HCT116 (cell line): ENCODE data around the gene KLHDC8B. TPM values are rescaled to one million over a fixed set of nuclear protein-coding genes. Genes with fewer than 3 reads are reported as not detected.

ENCODE experiments used
- ATAC-seq: fragments of 200-7000 bp; cut with Tn5 transposase; 2 replicates; pipeline ENCODE4 v1.9.1; 2020; ENCODE audit warnings: mild to moderate bottlenecking, moderate library complexity
- BruUV-seq: library from RNA; stranded (reverse); fragments of 400-500 nt; replicated peaks from 2 replicates; lab custom pipeline; 2021; lab: Mats Ljungman, UMichigan
- CTCF ChIA-PET: fragments of 300-600 bp; sonication (Branson Sonifier 250); formaldehyde crosslinking; loops from one replicate; lab custom pipeline; 2021; ENCODE audit warnings: antibody characterized with exemption; lab: Charles Lee
- POLR2A ChIA-PET: fragments of 300-600, 350-600 bp; sonication (Branson Sonifier 250); formaldehyde crosslinking; loops from one replicate; lab custom pipeline; 2021; ENCODE audit warnings: antibody characterized with exemption; lab: Charles Lee
- RAD21 ChIA-PET, 2 experiments: fragments of 300-600 bp; sonication (Branson Sonifier 250); formaldehyde crosslinking; loops; one replicate each; lab custom pipeline; 2023; ENCODE audit warnings: low total read pairs in 2 of 2; ENCODE audit not compliant: uncharacterized antibody in 2 of 2, unreplicated experiment in 2 of 2, low non-redundant PET in 1 of 2; lab: Charles Lee
- DNase-seq: peaks from one replicate; pipeline ENCODE4 v3.0.0-alpha.2; 2010; ENCODE audit warnings: low read depth, low spot score
- H2AFZ ChIP-seq: fragments of 200-600 bp; shearing (Covaris generic), sonication (generic); 2 replicates; pipeline ENCODE4 v1.6.1; 2017; ENCODE audit warnings: low read depth, mixed run types, mixed read lengths, antibody characterized with exemption, low read length; ENCODE audit not compliant: poor library complexity, severe bottlenecking
- H3K27ac ChIP-seq: 2 replicates; pipeline ENCODE4 v1.5.1; 2012; ENCODE audit warnings: low read depth, low read length
- H3K27me3 ChIP-seq: fragments of 200-600 bp; sonication (generic); 2 replicates; pipeline ENCODE4 v1.6.1; 2016; ENCODE audit warnings: mixed run types, low read length, mixed read lengths; ENCODE audit not compliant: insufficient read depth
- H3K36me3 ChIP-seq, 2 experiments: fragments of 200-500 bp in 1 of 2; fragments of 200-600 bp in 1 of 2; sonication (Bioruptor generic) in 1 of 2; sonication (generic) in 1 of 2; 2 replicates each; pipeline versions ENCODE4 v1.5.1 to v1.6.1; 2014 to 2016; ENCODE audit warnings: low read length in 2 of 2, inconsistent platforms in 1 of 2, mixed read lengths in 1 of 2, mixed run types in 1 of 2; ENCODE audit not compliant: insufficient read depth in 2 of 2, control insufficient read depth in 1 of 2
- H3K4me1 ChIP-seq, 2 experiments: fragments of 200-600 bp in 1 of 2; sonication (generic) in 1 of 2; 2 replicates each; pipeline versions ENCODE4 v1.5.1 to v1.6.1; 2012 to 2017; ENCODE audit warnings: low read length in 2 of 2, inconsistent platforms in 1 of 2, mild to moderate bottlenecking in 1 of 2, mixed read lengths in 1 of 2, mixed run types in 1 of 2, moderate library complexity in 1 of 2; ENCODE audit not compliant: insufficient read depth in 2 of 2, control insufficient read depth in 1 of 2
- H3K4me2 ChIP-seq: fragments of 200-600 bp; sonication (generic); 2 replicates; pipeline ENCODE4 v1.6.1; 2017; ENCODE audit warnings: mixed run types, low read length, mixed read lengths
- H3K4me3 ChIP-seq, 2 experiments: fragments of 200-600 bp in 1 of 2; sonication (generic) in 1 of 2; replicated peaks in 1 of 2; 2 replicates each; pipeline ENCODE4 v1.5.1; 2011 to 2016; ENCODE audit warnings: low read length in 2 of 2, control low read depth in 1 of 2, low read depth in 1 of 2, mild to moderate bottlenecking in 1 of 2, mixed read lengths in 1 of 2, mixed run types in 1 of 2
- H3K79me2 ChIP-seq: fragments of 200-600 bp; sonication (generic); 2 replicates; pipeline ENCODE4 v1.6.1; 2017; ENCODE audit warnings: mild to moderate bottlenecking, mixed run types, low read length, moderate library complexity, mixed read lengths; ENCODE audit not compliant: insufficient read depth
- H3K9ac ChIP-seq: fragments of 200-600 bp; sonication (generic); 2 replicates; pipeline ENCODE4 v1.6.1; 2016; ENCODE audit warnings: low read length, mixed read lengths
- H3K9me2 ChIP-seq: fragments of 200-600 bp; sonication (generic), shearing (Covaris generic); 2 replicates; pipeline ENCODE4 v1.6.1; 2017; ENCODE audit warnings: mixed run types, mild to moderate bottlenecking, moderate library complexity; ENCODE audit not compliant: insufficient read depth
- H3K9me3 ChIP-seq, 2 experiments: fragments of 200-500 bp in 1 of 2; fragments of 200-600 bp in 1 of 2; sonication (Bioruptor generic) in 1 of 2; sonication (generic) in 1 of 2; 2 replicates each; pipeline ENCODE4 v1.6.1; 2014 to 2017; ENCODE audit warnings: low read length in 2 of 2, mixed read lengths in 2 of 2, inconsistent platforms in 1 of 2, low read depth in 1 of 2, mild to moderate bottlenecking in 1 of 2, mixed run types in 1 of 2, moderate library complexity in 1 of 2; ENCODE audit not compliant: control insufficient read depth in 1 of 2, insufficient read depth in 1 of 2
- H4K20me1 ChIP-seq: fragments of 200-600 bp; sonication (generic), shearing (Covaris generic); 2 replicates; pipeline ENCODE4 v1.6.1; 2017; ENCODE audit warnings: mixed run types, mild to moderate bottlenecking, moderate library complexity; ENCODE audit not compliant: insufficient read depth
- ATF3 ChIP-seq: IDR thresholded peaks from 2 replicates; pipeline ENCODE4 v1.6.1; 2012
- CBX3 ChIP-seq: IDR thresholded peaks from 2 replicates; pipeline ENCODE4 v1.6.1; 2012; ENCODE audit warnings: low read depth
- CEBPB ChIP-seq: IDR thresholded peaks from 2 replicates; pipeline ENCODE4 v1.6.1; 2012; ENCODE audit warnings: low read depth
- CTCF ChIP-seq, 3 experiments: fragments of 200-600 bp in 1 of 3; sonication (generic) in 1 of 3; IDR thresholded peaks in 2 of 3; conservative IDR thresholded peaks in 1 of 3; 2 replicates each; pipeline ENCODE4 v1.5.1; 2012 to 2017; ENCODE audit warnings: low read depth in 2 of 3, low read length in 2 of 3, antibody characterized with exemption in 1 of 3, borderline replicate concordance in 1 of 3, control low read depth in 1 of 3, mild to moderate bottlenecking in 1 of 3, mixed read lengths in 1 of 3, mixed run types in 1 of 3, moderate library complexity in 1 of 3; ENCODE audit not compliant: insufficient read depth in 1 of 3
- ELF1 ChIP-seq: IDR thresholded peaks from 2 replicates; pipeline ENCODE4 v1.6.1; 2012; ENCODE audit warnings: low read depth, borderline replicate concordance
- EZH2 ChIP-seq: fragments of 200-600 bp; sonication (generic); IDR thresholded peaks from 2 replicates; pipeline ENCODE4 v1.6.1; 2017; ENCODE audit warnings: antibody characterized with exemption, mixed run types
- EZH2phosphoT487 ChIP-seq: fragments of 200-600 bp; IDR thresholded peaks from 2 replicates; pipeline ENCODE4 v1.6.1; 2018; ENCODE audit warnings: antibody characterized with exemption, borderline replicate concordance
- FOSL1 ChIP-seq: IDR thresholded peaks from 2 replicates; pipeline ENCODE4 v1.6.1; 2012; ENCODE audit warnings: low read depth
- RAD21 ChIP-seq: IDR thresholded peaks from 2 replicates; pipeline ENCODE4 v1.6.1; 2012; ENCODE audit warnings: low read depth, mild to moderate bottlenecking
- REST ChIP-seq: IDR thresholded peaks from 2 replicates; pipeline ENCODE4 v1.6.1; 2012; ENCODE audit warnings: low read depth
- SP1 ChIP-seq: IDR thresholded peaks from 2 replicates; pipeline ENCODE4 v1.6.1; 2012; ENCODE audit warnings: low read depth
- SRF ChIP-seq: IDR thresholded peaks from 2 replicates; pipeline ENCODE4 v1.6.1; 2012; ENCODE audit warnings: low read depth
- TCF7L2 ChIP-seq: IDR thresholded peaks from 2 replicates; pipeline ENCODE4 v1.7.0; 2011; ENCODE audit warnings: borderline replicate concordance, inconsistent platforms; ENCODE audit not compliant: insufficient read depth, insufficient read length; ENCODE audit errors: extremely low read depth
- YY1 ChIP-seq: IDR thresholded peaks from 2 replicates; pipeline ENCODE4 v1.6.1; 2011; ENCODE audit warnings: low read length, low read depth, moderate library complexity, mild to moderate bottlenecking; ENCODE audit not compliant: insufficient replicate concordance; ENCODE audit errors: extremely low read depth
- ZBTB33 ChIP-seq: IDR thresholded peaks from 2 replicates; pipeline ENCODE4 v1.6.1; 2011; ENCODE audit warnings: mild to moderate bottlenecking, low read length, moderate library complexity; ENCODE audit not compliant: insufficient replicate concordance; ENCODE audit errors: extremely low read depth
- ZFX ChIP-seq: fragments of 450-650 bp; IDR thresholded peaks from 2 replicates; pipeline ENCODE4 v1.6.1; 2017
- ZNF274 ChIP-seq: fragments of 200-500 bp; sonication (Bioruptor generic); IDR thresholded peaks from 2 replicates; pipeline ENCODE4 v1.6.1; 2014; ENCODE audit warnings: mild to moderate bottlenecking, low read depth, low read length, inconsistent platforms
- intact Hi-C: fragments of 100-400 bp; cut with micrococcal nuclease; formaldehyde crosslinking; loops from 2 replicates; pipeline ENCODE4 v1.10.0; 2022
- total RNA-seq: library from RNA; stranded (reverse); gene quantifications from one replicate; pipeline ENCODE4 v1.2.1, GENCODE V29; 2021; ENCODE audit not compliant: unreplicated experiment

KLHDC8B gene
- total RNA-seq, 1 experiment from 2014 or later = 10.4 TPM

GRCh38 chr3:49191741-49192140 is 20.3 kb downstream of the KLHDC8B start:
- Histone ChIP-seq H3K9me2 (no peaks in the 10 kb centered on the region), H3K4me1 (no peaks in the 10 kb centered on the region), H3K36me3 (no peaks in the 10 kb centered on the region), H3K9me3 (no peaks in the 10 kb centered on the region), H3K4me2 (no peak overlapping the region), H3K27me3 (no peaks in the 10 kb centered on the region), H3K27ac (no peak overlapping the region), H2AFZ (no peak overlapping the region), H4K20me1 (no peaks in the 10 kb centered on the region), H3K4me3 (no peak overlapping the region), H3K9ac (no peak overlapping the region), H3K79me2 (no peaks in the 10 kb centered on the region)
- TF ChIP-seq REST = no peak
- TF ChIP-seq TCF7L2 = no peak
- TF ChIP-seq SRF = no peak
- no peak for TF ChIP-seq CEBPB
- TF ChIP-seq EZH2phosphoT487 = no peak
- TF ChIP-seq EZH2 = no peak
- TF ChIP-seq ZFX = no peak
- TF ChIP-seq ZNF274 = no peak
- no peak for TF ChIP-seq CTCF (IDR thresholded peaks at IDR 0.05 in 2 of 3, conservative IDR thresholded peaks at IDR 0.05 in 1 of 3; ENCODE audit: borderline replicate concordance in 1 of 3, insufficient read depth in 1 of 3, low read depth in 2 of 3, low read length in 2 of 3)
- no peak for TF ChIP-seq ATF3
- TF ChIP-seq FOSL1 = no peak
- TF ChIP-seq ZBTB33 = no peak
- TF ChIP-seq YY1 = no peak
- no peak for TF ChIP-seq SP1
- no peak for TF ChIP-seq ELF1
- no peak for TF ChIP-seq RAD21
- no peak for TF ChIP-seq CBX3
- intact Hi-C loops = no loop called here
- POLR2A ChIA-PET = no interaction called here
- CTCF ChIA-PET = no interaction called here
- ATAC-seq (no peak), DNase-seq (no peak)
- no TSS peak for BruUV-seq
- RAD21 ChIA-PET = no interaction called here
